Breast epithelium (tissue), 4 donors: Measurements from ENCODE around the gene FGGY. TPM values are rescaled to one million over a fixed set of nuclear protein-coding genes. Genes with fewer than 3 reads are reported as not detected.
A peak's percentile ranks its signal among the peaks of the same experiment; 100 is the strongest.

Source experiments
- DNase-seq, 2 donors: peaks; one replicate each; pipeline ENCODE4 v3.0.0-alpha.2; 2019; ENCODE audit warnings: low spot score in 2 of 2
- H3K27ac ChIP-seq, 2 donors: fragments of 200-600 bp; sonication (generic) in 1 of 2; one replicate each; pipeline ENCODE4 v1.5.1; 2016 to 2019; ENCODE audit warnings: mild to moderate bottlenecking in 1 of 2
- H3K27me3 ChIP-seq, 2 donors: fragments of 200-600 bp; sonication (generic) in 1 of 2; one replicate each; pipeline versions ENCODE4 v1.5.1 to v1.6.0; 2017 to 2019; ENCODE audit warnings: control low read depth in 1 of 2, mild to moderate bottlenecking in 1 of 2
- H3K36me3 ChIP-seq: fragments of 200-600 bp; one replicate; pipeline ENCODE4 v1.5.1; 2019
- H3K4me1 ChIP-seq, 2 donors: fragments of 200-600 bp; sonication (generic); one replicate each; pipeline ENCODE4 v1.5.1; 2016 to 2019; ENCODE audit warnings: control low read depth in 1 of 2
- H3K4me3 ChIP-seq, 3 donors: fragments of 200-600 bp; sonication (generic); 1 replicate in 2 of 3; 2 replicates in 1 of 3; pipeline ENCODE4 v1.5.1; 2016 to 2019; ENCODE audit warnings: mild to moderate bottlenecking in 3 of 3, moderate library complexity in 2 of 3
- H3K9me3 ChIP-seq, 2 donors: fragments of 200-600 bp; sonication (generic) in 1 of 2; one replicate each; pipeline ENCODE4 v1.5.1; 2016 to 2019; ENCODE audit warnings: control low read depth in 1 of 2
- CTCF ChIP-seq, 3 donors: fragments of 450-650 bp; IDR thresholded peaks; one replicate each; pipeline ENCODE4 v1.5.1; 2016 to 2017; ENCODE audit warnings: antibody characterized with exemption in 3 of 3, mild to moderate bottlenecking in 3 of 3, moderate library complexity in 3 of 3
- POLR2A ChIP-seq: fragments of 450-650 bp; IDR thresholded peaks from one replicate; pipeline ENCODE4 v1.6.1; 2016; ENCODE audit warnings: antibody characterized with exemption, mild to moderate bottlenecking, moderate library complexity
- POLR2AphosphoS5 ChIP-seq, 3 donors: sonication (generic); formaldehyde crosslinking; IDR thresholded peaks; one replicate each; pipeline ENCODE4 v1.6.1; 2017; ENCODE audit warnings: antibody characterized with exemption in 3 of 3
- intact Hi-C: fragments of 100-400 bp; cut with DNase I; formaldehyde crosslinking; loops from one replicate; pipeline ENCODE4 v1.15.1; 2023; ENCODE audit warnings: low total_unique reads
- total RNA-seq, 3 donors: library from RNA; depleted of rRNA; stranded (reverse); fragments of >200 nt; gene quantifications; one replicate each; pipeline ENCODE4 v1.1.0, GENCODE V29; 2016

The FGGY gene
- total RNA-seq, 3 donors from 2014 or later, result 16.2 to 50.3 (median 29.2) TPM

GRCh38 chr1:59751801-59752200 is 454.9 kb downstream of the FGGY start:
- Histone ChIP-seq H3K27me3 (no peaks in the 10 kb centered on the region), H3K4me3 (no peak overlapping the region), H3K9me3 (no peaks in the 10 kb centered on the region), H3K27ac (peak overlapping the region in 1 of 2 donors; percentile 63), H3K36me3 (no peaks in the 10 kb centered on the region), H3K4me1 (peaks cover 0 to 5% of the 10 kb centered on the region in 2 donors)
- TF ChIP-seq POLR2A (no peak), POLR2AphosphoS5 (IDR thresholded peaks at IDR 0.05) (no peak), CTCF (IDR thresholded peaks at IDR 0.05) (no peak)
- no peak for DNase-seq
- intact Hi-C loops, result no loop called here

GRCh38 chr1:59752556-59753414 is 455.9 kb downstream of the FGGY start:
- Histone ChIP-seq H3K36me3 (no peaks in the 10 kb centered on the region), H3K27me3 (no peaks in the 10 kb centered on the region), H3K27ac (peak overlapping the region; percentile 63 to 82), H3K9me3 (no peaks in the 10 kb centered on the region), H3K4me3 (no peak overlapping the region), H3K4me1 (peaks cover 0 to 5% of the 10 kb centered on the region in 2 donors)
- TF ChIP-seq POLR2AphosphoS5 (IDR thresholded peaks at IDR 0.05), result no peak
- no peak for TF ChIP-seq POLR2A
- no peak for TF ChIP-seq CTCF (IDR thresholded peaks at IDR 0.05)
- no peak for DNase-seq
- intact Hi-C loops, result no loop called here

DNA sequence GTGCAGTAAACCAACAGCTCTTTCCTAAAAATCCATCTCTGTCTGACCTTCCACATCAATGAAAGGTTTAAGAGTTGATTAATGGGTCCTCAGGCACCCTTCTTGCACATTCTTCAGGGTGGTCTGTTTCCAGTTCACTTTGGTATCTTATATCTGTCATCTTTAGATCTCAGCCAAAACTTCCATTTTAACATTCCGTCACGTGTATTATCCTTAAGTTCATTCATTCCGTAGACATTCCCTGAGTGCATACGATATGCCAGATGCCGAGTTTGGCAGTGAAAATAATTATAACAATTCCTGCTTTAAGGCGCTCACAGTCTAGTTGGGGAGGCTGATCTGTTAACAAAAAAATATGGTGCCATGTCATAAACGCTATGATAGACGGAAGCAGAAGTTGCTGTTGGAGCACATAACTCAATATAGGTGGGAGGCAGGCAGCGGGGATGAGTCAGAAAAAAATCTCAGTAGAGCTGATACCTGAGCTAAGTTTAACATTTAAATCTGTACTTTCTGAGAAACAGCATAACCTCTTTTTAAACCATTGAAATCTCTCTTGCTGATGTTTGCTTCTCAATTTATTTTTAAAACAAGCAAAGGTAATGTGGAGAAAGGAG is 458.3 kb downstream of the FGGY start:
- Histone ChIP-seq H3K4me3 (no peak overlapping the region), H3K27ac (no peak overlapping the region), H3K9me3 (no peaks in the 10 kb centered on the region), H3K27me3 (no peaks in the 10 kb centered on the region), H3K4me1 (peaks cover 5 to 6% of the 10 kb centered on the region in 2 donors), H3K36me3 (no peaks in the 10 kb centered on the region)
- no peak for TF ChIP-seq POLR2AphosphoS5 (IDR thresholded peaks at IDR 0.05)
- no peak for TF ChIP-seq CTCF (IDR thresholded peaks at IDR 0.05)
- TF ChIP-seq POLR2A, result no peak
- intact Hi-C loops, result no loop called here
- DNase-seq, result no peak

GRCh38 chr1:59757197-59757747 is 460.4 kb downstream of the FGGY start:
- intact Hi-C loops, result no loop called here
- Histone ChIP-seq H3K9me3 (no peaks in the 10 kb centered on the region), H3K27me3 (no peaks in the 10 kb centered on the region), H3K27ac (no peak overlapping the region), H3K36me3 (no peaks in the 10 kb centered on the region), H3K4me3 (no peak overlapping the region), H3K4me1 (peaks cover 0 to 6% of the 10 kb centered on the region in 2 donors)
- no peak for DNase-seq
- no peak for TF ChIP-seq POLR2A

- TF ChIP-seq POLR2A (no peak), POLR2AphosphoS5 (IDR thresholded peaks at IDR 0.05) (peak; percentile 57 to 86 (median 86)), CTCF (IDR thresholded peaks at IDR 0.05) (peak; percentile 79 to 99 (median 94))
- intact Hi-C loops, result no loop called here
- Histone ChIP-seq H3K36me3 (no peaks in the 10 kb centered on the region), H3K27ac (peak overlapping the region; percentile 67 to 79), H3K4me3 (peak overlapping the region in 2 of 3 donors; percentile 28 to 48), H3K9me3 (no peaks in the 10 kb centered on the region), H3K4me1 (peaks cover 0 to 6% of the 10 kb centered on the region in 2 donors), H3K27me3 (no peaks in the 10 kb centered on the region)
- peak; percentile 73 to 80 for DNase-seq
Measured at GRCh38 chr1:59759156-59759925, 462.4 kb downstream of the FGGY start.
